GM18870 (cell line): Measurements from ENCODE around the gene PPP1R36.
"Not testable (repeated sequence)": the region's sequence is repeated elsewhere in the genome, so short reads cannot be mapped to it uniquely, and the experiment has no call there.

Source experiments
- ATAC-seq: cut with Tn5 transposase; IDR thresholded peaks from one replicate; pipeline ENCODE4 v1.9.1; 2021; ENCODE audit warnings: moderate library complexity; ENCODE audit not compliant: unreplicated experiment

The PPP1R36 gene

GRCh38 chr14:64549791-64550620 is at the start of gene PPP1R36:
PPP1R36 (plus strand) TSS chr14:64549961; CDS start chr14:64549998, 37 bp downstream.
- ATAC-seq = no peak

- no peak for ATAC-seq
Observed at GRCh38 chr14:64500088-64500487, 49.7 kb upstream of the PPP1R36 start.

- ATAC-seq = no peak
Observed at GRCh38 chr14:64501411-64502171, 48.2 kb upstream of the PPP1R36 start.

- ATAC-seq = no peak
Observed at GRCh38 chr14:64502456-64502855, 47.3 kb upstream of the PPP1R36 start.

- no peak for ATAC-seq
Observed at GRCh38 chr14:64502887-64503433, 46.8 kb upstream of the PPP1R36 start.

GRCh38 chr14:64503434-64504309 is 46.1 kb upstream of the PPP1R36 start, which contains the start of gene ZBTB25:
ZBTB25 (minus strand) TSS chr14:64503838; CDS start chr14:64490533, 13,305 bp downstream.
- ATAC-seq = peak; percentile 59

GRCh38 chr14:64504310-64504896 is 45.4 kb upstream of the PPP1R36 start, which contains the start of gene ZBTB1:
ZBTB1 (plus strand) TSS chr14:64504770; CDS start chr14:64521505, 16,735 bp downstream.
- ATAC-seq = no peak

- ATAC-seq = no peak
Observed at GRCh38 chr14:64504897-64505794, 44.6 kb upstream of the PPP1R36 start.

DNA sequence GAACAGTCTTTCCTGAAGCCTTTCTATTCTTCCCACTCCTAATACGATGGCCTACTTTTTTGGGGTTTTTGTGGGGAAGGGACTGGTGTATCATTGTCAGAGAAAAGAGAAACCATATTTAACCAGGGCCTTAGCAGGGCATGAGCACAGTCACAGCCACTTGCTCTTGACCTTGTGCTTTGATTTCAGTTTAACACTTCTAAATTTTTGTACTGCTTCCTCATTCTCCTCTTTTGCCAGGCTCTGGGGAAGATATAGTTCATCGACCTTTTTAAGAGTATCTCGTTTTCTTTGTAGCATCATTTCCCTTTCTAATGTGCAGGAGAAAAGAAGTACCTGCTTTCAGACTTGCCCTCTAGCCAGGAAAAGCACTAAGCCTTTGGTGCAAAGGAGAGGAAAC is 43.0 kb upstream of the PPP1R36 start:
- ATAC-seq = no peak

GRCh38 chr14:64507376-64508156 is 42.2 kb upstream of the PPP1R36 start:
- no peak for ATAC-seq

DNA sequence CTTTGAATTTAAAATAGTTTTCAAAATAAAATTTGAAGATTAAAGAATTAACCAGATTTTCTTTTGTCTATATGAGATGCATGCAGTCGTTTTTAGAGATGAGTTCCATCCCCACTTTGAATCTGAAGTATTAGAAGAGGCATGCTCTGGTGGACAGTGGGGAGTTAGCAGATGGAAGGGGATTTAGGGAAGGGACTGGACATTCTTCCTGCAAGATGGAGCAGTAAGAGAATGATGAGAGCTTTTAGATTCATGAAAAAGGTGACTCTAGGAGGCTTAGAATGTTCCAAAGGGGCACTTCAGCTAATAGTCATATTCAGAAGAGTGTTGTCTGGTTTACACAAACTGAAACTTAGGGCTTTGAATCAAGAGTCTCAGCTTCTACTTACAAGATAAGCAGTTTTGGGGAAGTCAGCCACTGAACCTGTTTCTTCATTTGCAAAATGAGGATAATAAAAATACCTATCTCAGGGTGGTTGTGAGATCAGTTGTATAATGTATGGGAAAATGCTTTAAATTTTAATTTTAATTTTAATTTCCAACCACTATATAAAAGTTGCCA is 41.5 kb upstream of the PPP1R36 start:
- no peak for ATAC-seq

DNA sequence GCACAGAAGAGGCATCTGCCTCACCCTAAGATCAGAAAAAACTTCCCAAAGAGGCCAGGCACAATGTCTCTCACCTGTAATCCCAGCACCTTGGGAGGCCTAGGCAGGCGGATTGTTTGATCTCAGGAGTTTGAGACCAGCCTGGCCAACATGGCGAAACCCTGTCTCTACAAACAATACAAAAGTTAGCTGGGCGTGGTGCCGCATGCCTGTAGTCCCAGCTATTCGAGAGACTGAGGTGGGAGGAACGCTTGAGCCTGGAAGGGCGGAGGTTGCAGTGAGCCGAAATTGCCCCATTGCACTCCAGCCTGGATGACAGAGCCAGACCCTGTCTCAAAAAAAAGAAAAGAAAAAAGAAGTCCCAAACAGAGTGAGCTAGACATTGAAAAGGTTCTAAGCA is 40.7 kb upstream of the PPP1R36 start:
- no peak for ATAC-seq

DNA sequence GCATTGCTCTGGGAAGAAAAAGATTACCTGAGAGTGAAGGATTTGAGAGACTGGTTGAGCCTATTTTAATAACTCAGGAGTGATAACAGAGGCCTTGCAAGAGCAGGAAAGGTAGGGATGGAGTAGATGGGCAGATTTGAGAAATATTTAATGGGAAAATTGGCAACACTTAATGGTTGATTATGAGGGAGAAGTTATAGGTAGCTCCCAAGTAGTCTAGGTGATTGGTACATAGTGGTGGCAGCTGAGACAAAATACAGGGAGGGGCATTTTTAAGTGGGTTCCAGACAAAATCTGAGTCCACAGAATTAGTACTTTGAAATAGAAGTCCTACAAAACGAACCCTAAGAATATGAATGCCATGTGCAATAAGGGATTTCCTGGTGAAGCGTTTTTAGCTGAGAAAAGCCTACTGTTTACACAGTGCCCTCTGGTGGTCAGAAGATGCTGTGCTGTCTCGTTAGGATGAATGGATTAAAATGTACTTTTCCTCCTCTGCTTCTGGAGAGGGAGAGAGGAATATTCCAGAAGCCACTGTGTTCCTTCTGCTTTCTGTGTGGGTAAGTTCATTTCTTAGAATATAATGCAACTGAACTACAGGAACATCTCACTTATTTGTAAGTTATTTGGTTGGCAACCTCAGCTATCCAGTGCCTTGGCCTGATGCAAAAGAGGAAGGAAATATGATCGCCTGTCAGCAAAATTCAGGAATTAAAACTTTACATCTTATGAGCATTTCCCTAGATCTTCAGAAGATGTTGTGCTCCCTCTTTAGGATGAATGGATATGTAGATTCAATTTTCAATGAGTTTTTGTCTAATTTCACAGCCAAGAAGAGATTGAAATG is 38.7 kb upstream of the PPP1R36 start:
- no peak for ATAC-seq

DNA sequence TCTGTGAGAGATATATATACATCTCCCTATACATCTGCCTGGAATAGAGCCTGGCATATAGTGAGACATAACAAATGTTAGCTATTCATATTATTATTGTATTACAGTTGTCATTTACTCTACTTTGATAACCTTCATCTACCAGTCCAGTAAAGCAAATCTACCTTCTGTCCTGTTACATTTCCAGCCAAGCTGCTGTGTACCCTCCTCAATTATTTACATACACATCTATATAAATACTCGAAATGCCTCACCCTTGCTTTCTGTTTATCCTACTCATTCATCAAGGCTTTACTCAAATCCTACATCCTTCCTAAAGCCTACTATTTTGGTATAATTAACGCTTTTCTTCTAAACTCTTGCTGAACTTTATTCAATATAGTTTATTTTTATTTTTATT is 36.5 kb upstream of the PPP1R36 start:
- ATAC-seq = no peak

DNA sequence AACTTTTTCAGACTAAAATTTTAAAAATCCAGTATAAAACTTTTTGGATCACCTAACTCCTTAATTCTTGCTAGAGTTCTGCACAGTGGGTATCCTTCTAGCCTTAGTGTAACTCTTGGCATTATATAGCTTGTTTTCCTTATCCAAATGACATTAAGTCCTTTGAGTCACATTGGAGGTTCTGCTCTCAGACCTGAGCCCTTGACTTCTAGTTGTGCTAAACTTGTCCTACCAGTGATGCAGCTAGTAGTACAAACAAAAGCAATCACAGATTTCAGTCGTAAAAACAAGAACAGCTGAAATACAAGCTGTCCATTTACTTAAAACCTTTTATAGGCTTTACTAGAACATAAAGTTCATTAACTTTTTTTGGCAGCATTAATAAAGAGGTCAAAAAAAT is 34.7 kb upstream of the PPP1R36 start:
- no peak for ATAC-seq

- ATAC-seq = no peak
Observed at GRCh38 chr14:64516969-64517368, 32.8 kb upstream of the PPP1R36 start.

GRCh38 chr14:64517667-64518066 is 32.1 kb upstream of the PPP1R36 start:
- not testable (repeated sequence) for ATAC-seq
